IPS DF 6.9 (cell line): ENCODE results near the gene SLC34A1.

ENCODE experiments used
- DNase-seq: peaks from one replicate; pipeline ENCODE4 v3.0.0-alpha.2; 2013; ENCODE audit warnings: low read depth, low spot score
- H3K27ac ChIP-seq: one replicate; pipeline ENCODE4 v1.5.1; 2013; ENCODE audit warnings: low read length, control low read depth
- H3K27me3 ChIP-seq: 2 replicates; pipeline ENCODE4 v1.6.1; 2013; ENCODE audit warnings: mild to moderate bottlenecking, low read length; ENCODE audit not compliant: control insufficient read depth, insufficient read depth
- H3K36me3 ChIP-seq: 2 replicates; pipeline ENCODE4 v1.6.1; 2013; ENCODE audit warnings: low read length; ENCODE audit not compliant: control insufficient read depth, insufficient read depth
- H3K4me1 ChIP-seq: 2 replicates; pipeline ENCODE4 v1.6.1; 2013; ENCODE audit warnings: low read length; ENCODE audit not compliant: control insufficient read depth, insufficient read depth
- H3K4me3 ChIP-seq: 2 replicates; pipeline ENCODE4 v1.5.1; 2013; ENCODE audit warnings: mild to moderate bottlenecking, low read length
- H3K9me3 ChIP-seq: 2 replicates; pipeline ENCODE4 v1.6.1; 2013; ENCODE audit warnings: low read length, inconsistent platforms; ENCODE audit not compliant: control insufficient read depth, insufficient read depth
- WGBS: extraction: QIAGEN DNeasy Blood & Tissue Kit; methylation state at CpG from one replicate; pipeline ENCODE4 v1.1.7; 2013; ENCODE audit warnings: mixed read lengths, missing lambda C conversion rate; ENCODE audit not compliant: insufficient read length, insufficient coverage; 5-methylcytosine and 5-hydroxymethylcytosine counted together

The SLC34A1 gene

DNA sequence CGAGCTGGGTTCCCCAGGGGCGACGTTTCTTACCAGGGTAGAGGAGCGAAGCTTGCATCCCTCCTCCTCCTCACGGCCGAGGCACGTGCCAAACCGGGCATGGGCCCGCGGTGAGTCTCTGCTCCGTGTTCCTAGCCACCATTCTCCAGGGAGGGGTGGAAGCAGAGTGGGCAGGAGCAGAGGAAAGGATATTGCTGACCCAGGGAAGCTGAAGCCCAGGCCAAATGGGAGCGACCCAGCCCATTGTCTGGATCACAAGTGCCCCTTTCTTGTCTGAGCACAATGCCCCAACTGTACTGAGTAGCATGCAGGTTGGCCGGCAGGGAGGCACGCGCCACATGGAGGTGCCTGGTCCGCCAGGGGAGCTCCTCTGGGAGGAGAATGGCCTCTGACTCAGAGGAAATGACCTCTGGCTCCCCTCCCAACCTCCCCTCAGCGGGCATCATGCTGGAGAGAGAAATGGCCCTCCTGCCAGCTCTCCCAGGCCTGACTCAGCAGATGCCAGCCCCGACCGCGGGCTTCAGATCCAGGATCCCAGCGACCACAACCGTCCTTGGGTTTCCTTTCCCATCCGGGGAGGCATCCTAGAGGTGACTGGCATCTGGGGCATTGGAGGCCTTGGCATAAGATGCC is 63.5 kb downstream of the SLC34A1 start:
- DNase-seq: no peak
- WGBS: no CpG with 5 or more reads among the region's 23 CpGs
- Histone ChIP-seq H3K4me1 (peaks cover 4% of the 10 kb centered on the region; the same call in 1 of the 2 replicates), H3K36me3 (no peaks in the 10 kb centered on the region), H3K27me3 (0 out of 2 replicates have a peak, but pooled peaks cover 1% of the 10 kb centered on the region), H3K27ac (no peak overlapping the region), H3K4me3 (peak overlapping the region; percentile 26; the same call in 1 of the 2 replicates), H3K9me3 (no peaks in the 10 kb centered on the region)
